HG02571 (cell line): ENCODE measurements around the gene KCNE4.

Experiments
- ATAC-seq: cut with Tn5 transposase; IDR thresholded peaks from one replicate; pipeline ENCODE4 v1.9.1; 2021; ENCODE audit warnings: mild to moderate bottlenecking, moderate library complexity; ENCODE audit not compliant: unreplicated experiment

KCNE4 gene

GRCh38 chr2:223040527-223040926, 11.5 kb upstream of the KCNE4 start:
- no peak for ATAC-seq

GRCh38 chr2:223041527-223042109, 10.4 kb upstream of the KCNE4 start:
- ATAC-seq: no peak

- no peak for ATAC-seq
Observed at GRCh38 chr2:223042284-223042683, 9.7 kb upstream of the KCNE4 start.

GRCh38 chr2:223042704-223043118, 9.3 kb upstream of the KCNE4 start:
- ATAC-seq: no peak

GRCh38 chr2:223043164-223043941, 8.6 kb upstream of the KCNE4 start:
- no peak for ATAC-seq

GRCh38 chr2:223044092-223044836, 7.7 kb upstream of the KCNE4 start:
- no peak for ATAC-seq

GRCh38 chr2:223044916-223045700, 6.9 kb upstream of the KCNE4 start:
- ATAC-seq: no peak

- no peak for ATAC-seq
Observed at GRCh38 chr2:223046470-223047040, 5.4 kb upstream of the KCNE4 start.

GRCh38 chr2:223047260-223047761, 4.7 kb upstream of the KCNE4 start:
- no peak for ATAC-seq

GRCh38 chr2:223048519-223048918, 3.5 kb upstream of the KCNE4 start:
- no peak for ATAC-seq

- no peak for ATAC-seq
Observed at GRCh38 chr2:223049356-223049755, 2.6 kb upstream of the KCNE4 start.

GRCh38 chr2:223050188-223050587, 1.8 kb upstream of the KCNE4 start:
- no peak for ATAC-seq

- ATAC-seq: no peak
Observed at GRCh38 chr2:223050900-223051504, 988 bp upstream of the KCNE4 start.

- ATAC-seq: no peak
Observed at GRCh38 chr2:223052548-223053483, 826 bp downstream of the KCNE4 start.

GRCh38 chr2:223053484-223054192, 1.6 kb downstream of the KCNE4 start:
- no peak for ATAC-seq

- no peak for ATAC-seq
Observed at GRCh38 chr2:223054193-223054781, 2.3 kb downstream of the KCNE4 start.

- ATAC-seq: no peak
Observed at GRCh38 chr2:223055140-223055539, 3.1 kb downstream of the KCNE4 start.

- ATAC-seq: no peak
Observed at GRCh38 chr2:223055836-223056235, 3.8 kb downstream of the KCNE4 start.
